HEK293 (cell line): ENCODE measurements around the gene EXOG.
A peak's percentile ranks its signal among the peaks of the same experiment; 100 is the strongest.

Experiments
- CTCF ChIA-PET: fragments of 350-600 bp; formaldehyde crosslinking; extraction: SDS; loops from one replicate; lab custom pipeline; 2021; ENCODE audit warnings: antibody characterized with exemption; lab: Yijun Ruan, JAX
- POLR2A ChIA-PET: fragments of 300-600 bp; formaldehyde crosslinking; extraction: SDS; loops from one replicate; lab custom pipeline; 2020; ENCODE audit warnings: antibody characterized with exemption, inconsistent platforms; lab: Yijun Ruan, JAX
- H3K27ac ChIP-seq: fragments of 200-500 bp; sonication (Bioruptor generic); 2 replicates; pipeline ENCODE4 v1.5.1; 2014; ENCODE audit warnings: low read depth, low read length, control low read depth, inconsistent platforms; ENCODE audit errors: extremely low read depth
- H3K36me3 ChIP-seq, 2 experiments: fragments of 200-500 bp in 1 of 2; sonication (Bioruptor generic) in 1 of 2; 1 replicate in 1 of 2; 2 replicates in 1 of 2; pipeline ENCODE4 v1.5.1; 2014 to 2017; ENCODE audit warnings: inconsistent platforms in 2 of 2, low read length in 2 of 2; ENCODE audit not compliant: control insufficient read depth in 2 of 2, insufficient read depth in 1 of 2
- H3K4me1 ChIP-seq: fragments of 200-500 bp; sonication (Bioruptor generic); 2 replicates; pipeline ENCODE4 v1.5.1; 2014; ENCODE audit warnings: mild to moderate bottlenecking, low read length, inconsistent platforms; ENCODE audit not compliant: control insufficient read depth, insufficient read depth
- H3K4me3 ChIP-seq: 2 replicates; pipeline ENCODE4 v1.5.1; 2011; ENCODE audit warnings: low read depth, mild to moderate bottlenecking, control low read depth, low read length, moderate library complexity
- H3K9me3 ChIP-seq: fragments of 200-500 bp; sonication (Bioruptor generic); 2 replicates; pipeline ENCODE4 v1.5.1; 2014; ENCODE audit warnings: low read depth, low read length, inconsistent platforms; ENCODE audit not compliant: control insufficient read depth, insufficient read depth
- GLIS1 ChIP-seq: fragments of 450-650 bp; formaldehyde crosslinking; IDR thresholded peaks from 2 replicates; pipeline ENCODE4 v1.5.1; 2016; ENCODE audit warnings: missing biosample characterization, missing genetic modification characterization
- GLIS2 ChIP-seq: fragments of 450-650 bp; formaldehyde crosslinking; IDR thresholded peaks from 2 replicates; pipeline ENCODE4 v1.5.1; 2016; ENCODE audit warnings: missing biosample characterization, missing genetic modification characterization
- HIC1 ChIP-seq: fragments of 450-650 bp; formaldehyde crosslinking; IDR thresholded peaks from 2 replicates; pipeline ENCODE4 v1.5.1; 2016; ENCODE audit warnings: missing biosample characterization, missing genetic modification characterization
- KLF10 ChIP-seq: fragments of 450-650 bp; IDR thresholded peaks from 2 replicates; pipeline ENCODE4 v1.5.1; 2018; ENCODE audit warnings: missing biosample characterization, mild to moderate bottlenecking, missing genetic modification characterization
- SCRT1 ChIP-seq: fragments of 450-650 bp; formaldehyde crosslinking; IDR thresholded peaks from 2 replicates; pipeline ENCODE4 v1.5.1; 2016; ENCODE audit warnings: missing biosample characterization, missing genetic modification characterization, borderline replicate concordance
- SP2 ChIP-seq: fragments of 450-650 bp; formaldehyde crosslinking; IDR thresholded peaks from 2 replicates; pipeline ENCODE4 v1.5.1; 2016; ENCODE audit warnings: missing biosample characterization, missing genetic modification characterization
- SP7 ChIP-seq: fragments of 450-650 bp; formaldehyde crosslinking; IDR thresholded peaks from 2 replicates; pipeline ENCODE4 v1.5.1; 2016; ENCODE audit warnings: missing biosample characterization, missing genetic modification characterization
- YY1 ChIP-seq: fragments of 450-650 bp; formaldehyde crosslinking; IDR thresholded peaks from 2 replicates; pipeline ENCODE4 v1.5.1; 2018; ENCODE audit warnings: missing biosample characterization, missing genetic modification characterization
- YY2 ChIP-seq: fragments of 450-650 bp; formaldehyde crosslinking; IDR thresholded peaks from 2 replicates; pipeline ENCODE4 v1.5.1; 2016; ENCODE audit warnings: missing biosample characterization, missing genetic modification characterization
- ZBTB11 ChIP-seq: fragments of 450-650 bp; formaldehyde crosslinking; conservative IDR thresholded peaks from 2 replicates; pipeline ENCODE4 v1.5.1; 2016; ENCODE audit warnings: low read depth, missing biosample characterization, missing genetic modification characterization
- ZBTB17 ChIP-seq: fragments of 450-650 bp; formaldehyde crosslinking; IDR thresholded peaks from 2 replicates; pipeline ENCODE4 v1.5.1; 2016; ENCODE audit warnings: missing biosample characterization, missing genetic modification characterization
- ZBTB20 ChIP-seq: fragments of 450-650 bp; formaldehyde crosslinking; IDR thresholded peaks from 2 replicates; pipeline ENCODE4 v1.5.1; 2016; ENCODE audit warnings: missing biosample characterization, missing genetic modification characterization
- ZBTB26 ChIP-seq: fragments of 450-650 bp; formaldehyde crosslinking; optimal IDR thresholded peaks from 2 replicates; pipeline ENCODE3; 2016; ENCODE audit warnings: missing biosample characterization, mild to moderate bottlenecking, missing genetic modification characterization
- ZNF19 ChIP-seq: fragments of 450-650 bp; formaldehyde crosslinking; IDR thresholded peaks from 2 replicates; pipeline ENCODE4; 2016; ENCODE audit warnings: missing biosample characterization, missing genetic modification characterization, low read depth
- ZNF24 ChIP-seq: fragments of 450-650 bp; formaldehyde crosslinking; IDR thresholded peaks from 2 replicates; pipeline ENCODE4 v1.5.1; 2016; ENCODE audit warnings: missing biosample characterization, missing genetic modification characterization
- ZNF600 ChIP-seq: fragments of 450-650 bp; formaldehyde crosslinking; IDR thresholded peaks from 2 replicates; pipeline ENCODE4 v1.5.1; 2016; ENCODE audit warnings: missing biosample characterization, missing genetic modification characterization
- ZNF623 ChIP-seq: fragments of 450-650 bp; formaldehyde crosslinking; IDR thresholded peaks from 2 replicates; pipeline ENCODE4 v1.5.1; 2016; ENCODE audit warnings: missing biosample characterization, missing genetic modification characterization
- ZNF701 ChIP-seq: fragments of 450-650 bp; formaldehyde crosslinking; IDR thresholded peaks from 2 replicates; pipeline ENCODE4 v1.5.1; 2016; ENCODE audit warnings: missing biosample characterization, missing genetic modification characterization
- ZSCAN30 ChIP-seq: fragments of 450-650 bp; IDR thresholded peaks from 2 replicates; pipeline ENCODE4 v1.5.1; 2018; ENCODE audit warnings: missing biosample characterization, mild to moderate bottlenecking, missing genetic modification characterization, moderate library complexity
- TF ChIP-seq, protein P1 (sequence below): fragments of 450-650 bp; formaldehyde crosslinking; conservative IDR thresholded peaks from 2 replicates; pipeline ENCODE4 v1.5.1; 2016; ENCODE audit warnings: low read depth, missing biosample characterization, missing genetic modification characterization
- TF ChIP-seq, protein P2 (sequence below): fragments of 450-650 bp; formaldehyde crosslinking; IDR thresholded peaks from 2 replicates; pipeline ENCODE4 v1.5.1; 2016; ENCODE audit warnings: missing biosample characterization, missing genetic modification characterization, borderline replicate concordance

EXOG gene

DNA sequence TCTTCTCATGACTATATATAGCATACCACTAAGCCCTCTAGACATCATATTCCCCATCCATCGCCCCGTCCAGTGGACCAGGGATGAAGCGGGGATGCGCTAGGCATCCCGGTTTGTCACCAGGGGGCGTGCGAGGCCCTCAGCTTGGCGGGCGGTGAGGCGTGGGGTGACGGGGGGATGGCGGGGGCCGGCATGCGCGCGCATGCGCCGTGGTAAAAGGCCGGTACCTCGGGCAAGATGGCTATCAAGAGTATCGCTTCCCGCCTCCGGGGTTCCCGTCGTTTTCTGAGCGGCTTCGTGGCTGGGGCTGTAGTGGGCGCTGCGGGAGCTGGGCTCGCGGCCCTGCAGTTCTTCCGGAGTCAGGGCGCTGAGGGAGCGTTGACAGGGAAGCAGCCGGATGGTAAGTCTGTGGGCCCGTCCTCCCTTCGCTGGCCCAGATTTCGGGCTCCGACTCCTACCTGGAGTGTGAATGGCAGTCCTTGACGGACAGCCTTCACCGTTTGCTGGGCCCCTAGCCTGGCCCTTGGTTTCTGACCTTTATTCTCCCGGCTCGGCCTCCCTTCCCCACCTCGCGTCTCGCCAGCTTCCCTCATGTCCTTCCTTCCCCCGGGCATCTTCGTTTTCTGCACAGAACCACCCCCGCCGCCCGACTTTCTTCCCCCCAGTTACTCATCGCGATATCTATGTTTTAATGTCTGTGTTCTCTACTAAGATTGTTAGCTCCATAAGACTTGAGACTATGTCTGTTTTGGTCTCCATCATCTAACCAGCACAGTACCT is at the start of gene EXOG:
TSS of gene EXOG (plus strand) at position 210 of the 780 bp plus-strand sequence. CDS start at position 238, 28 bp downstream.
- no peaks in the 10 kb centered on the region for H3K4me1 ChIP-seq
- no peaks in the 10 kb centered on the region for H3K9me3 ChIP-seq
- peaks cover 0 to 37% of the 10 kb centered on the region in 2 experiments; a peak in 1 of 3 replicates for H3K36me3 ChIP-seq
- CTCF ChIA-PET = interaction anchor here (0.5 to 1.6 kb wide), 17 partner anchors 11 to 1188 kb away, joined by 3 to 13 read pairs (median 4); no protein-coding TSS in a partner anchor
- H3K4me3 ChIP-seq = peak within 1 kb of the TSS; percentile 82
- POLR2A ChIA-PET = interaction anchor here (0.6 to 1.0 kb wide), 4 partner anchors 22 to 562 kb away, joined by 4 to 6 read pairs (median 4); no protein-coding TSS in a partner anchor
- peak within 1 kb of the TSS; percentile 77 for H3K27ac ChIP-seq
- TF ChIP-seq KLF10 (tag by site-specific recombination) (no peak), ZBTB11 (tag by site-specific recombination) (peak; percentile 60), ZBTB20 (tag by site-specific recombination) (peak; percentile 97), HIC1 (tag by site-specific recombination) (no peak), ZNF19 (tag by site-specific recombination) (no peak), ZNF24 (no peak), YY1 (tag by site-specific recombination) (peak; percentile 48; the same call in 1 of the 2 replicates), YY2 (peak; percentile 56; the same call in 1 of the 2 replicates), ZNF623 (tag by site-specific recombination) (no peak), ZSCAN30 (0 out of 2 replicates have a peak, but pooled peaks have one; percentile 12), GLIS2 (tag by site-specific recombination) (peak; percentile 65), ZBTB17 (peak; percentile 51; the same call in 1 of the 2 replicates), SCRT1 (tag by site-specific recombination) (no peak), ZNF600 (0 out of 2 replicates have a peak, but pooled peaks have one; percentile 45), ZBTB26 (peak; percentile 48), GLIS1 (tag by site-specific recombination) (peak; percentile 40), SP7 (peak; percentile 31; the same call in 1 of the 2 replicates), ZNF701 (tag by site-specific recombination) (0 out of 2 replicates have a peak, but pooled peaks have one; percentile 70), SP2 (tag by site-specific recombination) (peak; percentile 31)
- TF ChIP-seq, protein P1, sequence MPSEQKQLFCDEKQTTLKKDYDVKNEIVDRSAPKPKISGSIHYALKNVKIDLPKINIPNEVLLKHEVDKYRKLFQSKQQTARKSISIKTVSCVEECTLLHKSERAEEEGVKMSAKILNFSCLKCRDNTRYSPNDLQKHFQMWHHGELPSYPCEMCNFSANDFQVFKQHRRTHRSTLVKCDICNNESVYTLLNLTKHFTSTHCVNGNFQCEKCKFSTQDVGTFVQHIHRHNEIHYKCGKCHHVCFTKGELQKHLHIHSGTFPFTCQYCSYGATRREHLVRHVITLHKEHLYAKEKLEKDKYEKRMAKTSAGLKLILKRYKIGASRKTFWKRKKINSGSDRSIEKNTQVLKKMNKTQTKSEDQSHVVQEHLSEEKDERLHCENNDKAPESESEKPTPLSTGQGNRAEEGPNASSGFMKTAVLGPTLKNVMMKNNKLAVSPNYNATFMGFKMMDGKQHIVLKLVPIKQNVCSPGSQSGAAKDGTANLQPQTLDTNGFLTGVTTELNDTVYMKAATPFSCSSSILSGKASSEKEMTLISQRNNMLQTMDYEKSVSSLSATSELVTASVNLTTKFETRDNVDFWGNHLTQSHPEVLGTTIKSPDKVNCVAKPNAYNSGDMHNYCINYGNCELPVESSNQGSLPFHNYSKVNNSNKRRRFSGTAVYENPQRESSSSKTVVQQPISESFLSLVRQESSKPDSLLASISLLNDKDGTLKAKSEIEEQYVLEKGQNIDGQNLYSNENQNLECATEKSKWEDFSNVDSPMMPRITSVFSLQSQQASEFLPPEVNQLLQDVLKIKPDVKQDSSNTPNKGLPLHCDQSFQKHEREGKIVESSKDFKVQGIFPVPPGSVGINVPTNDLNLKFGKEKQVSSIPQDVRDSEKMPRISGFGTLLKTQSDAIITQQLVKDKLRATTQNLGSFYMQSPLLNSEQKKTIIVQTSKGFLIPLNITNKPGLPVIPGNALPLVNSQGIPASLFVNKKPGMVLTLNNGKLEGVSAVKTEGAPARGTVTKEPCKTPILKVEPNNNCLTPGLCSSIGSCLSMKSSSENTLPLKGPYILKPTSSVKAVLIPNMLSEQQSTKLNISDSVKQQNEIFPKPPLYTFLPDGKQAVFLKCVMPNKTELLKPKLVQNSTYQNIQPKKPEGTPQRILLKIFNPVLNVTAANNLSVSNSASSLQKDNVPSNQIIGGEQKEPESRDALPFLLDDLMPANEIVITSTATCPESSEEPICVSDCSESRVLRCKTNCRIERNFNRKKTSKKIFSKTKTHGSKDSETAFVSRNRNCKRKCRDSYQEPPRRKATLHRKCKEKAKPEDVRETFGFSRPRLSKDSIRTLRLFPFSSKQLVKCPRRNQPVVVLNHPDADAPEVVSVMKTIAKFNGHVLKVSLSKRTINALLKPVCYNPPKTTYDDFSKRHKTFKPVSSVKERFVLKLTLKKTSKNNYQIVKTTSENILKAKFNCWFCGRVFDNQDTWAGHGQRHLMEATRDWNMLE (tag by site-specific recombination) = peak; percentile 21; the same call in 1 of the 2 replicates
- TF ChIP-seq, protein P2, sequence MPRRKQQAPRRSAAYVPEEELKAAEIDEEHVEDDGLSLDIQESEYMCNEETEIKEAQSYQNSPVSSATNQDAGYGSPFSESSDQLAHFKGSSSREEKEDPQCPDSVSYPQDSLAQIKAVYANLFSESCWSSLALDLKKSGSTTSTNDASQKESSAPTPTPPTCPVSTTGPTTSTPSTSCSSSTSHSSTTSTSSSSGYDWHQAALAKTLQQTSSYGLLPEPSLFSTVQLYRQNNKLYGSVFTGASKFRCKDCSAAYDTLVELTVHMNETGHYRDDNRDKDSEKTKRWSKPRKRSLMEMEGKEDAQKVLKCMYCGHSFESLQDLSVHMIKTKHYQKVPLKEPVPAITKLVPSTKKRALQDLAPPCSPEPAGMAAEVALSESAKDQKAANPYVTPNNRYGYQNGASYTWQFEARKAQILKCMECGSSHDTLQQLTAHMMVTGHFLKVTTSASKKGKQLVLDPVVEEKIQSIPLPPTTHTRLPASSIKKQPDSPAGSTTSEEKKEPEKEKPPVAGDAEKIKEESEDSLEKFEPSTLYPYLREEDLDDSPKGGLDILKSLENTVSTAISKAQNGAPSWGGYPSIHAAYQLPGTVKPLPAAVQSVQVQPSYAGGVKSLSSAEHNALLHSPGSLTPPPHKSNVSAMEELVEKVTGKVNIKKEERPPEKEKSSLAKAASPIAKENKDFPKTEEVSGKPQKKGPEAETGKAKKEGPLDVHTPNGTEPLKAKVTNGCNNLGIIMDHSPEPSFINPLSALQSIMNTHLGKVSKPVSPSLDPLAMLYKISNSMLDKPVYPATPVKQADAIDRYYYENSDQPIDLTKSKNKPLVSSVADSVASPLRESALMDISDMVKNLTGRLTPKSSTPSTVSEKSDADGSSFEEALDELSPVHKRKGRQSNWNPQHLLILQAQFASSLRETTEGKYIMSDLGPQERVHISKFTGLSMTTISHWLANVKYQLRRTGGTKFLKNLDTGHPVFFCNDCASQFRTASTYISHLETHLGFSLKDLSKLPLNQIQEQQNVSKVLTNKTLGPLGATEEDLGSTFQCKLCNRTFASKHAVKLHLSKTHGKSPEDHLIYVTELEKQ (tag by site-specific recombination) = no peak
